ENCODE data around the gene METTL16. TPM values are rescaled to one million over a fixed set of nuclear protein-coding genes. Genes with fewer than 3 reads are reported as not detected.

METTL16 gene
- total RNA-seq, 2 experiments from 2014 or later: 26.6 to 41.5 TPM

DNA sequence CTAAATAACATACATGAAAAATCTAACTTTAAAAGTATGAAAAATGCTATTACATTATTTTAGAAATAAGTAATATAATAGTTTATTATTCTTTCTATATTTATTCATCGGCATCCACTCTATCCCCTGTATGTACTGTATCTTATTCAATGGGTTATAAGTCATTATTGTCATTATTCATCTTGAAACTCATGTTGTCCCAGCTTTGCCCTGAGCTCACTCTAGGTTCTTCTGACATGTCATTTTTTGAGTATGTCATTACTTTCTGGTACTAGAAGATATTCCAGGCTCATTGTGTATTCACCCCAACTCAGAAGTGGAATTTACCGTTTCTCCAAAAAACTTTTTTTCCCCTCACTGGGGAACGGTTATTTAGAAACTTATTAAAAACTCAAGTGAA is 57.8 kb downstream of the METTL16 start:
- DNase-seq (ENCODE audit: low spot score): no peak
- intact Hi-C loops (cut with micrococcal nuclease; ENCODE audit: unreplicated experiment): no loop called here
- TF ChIP-seq EZH2phosphoT487 (IDR thresholded peaks at IDR 0.05; ENCODE audit: borderline replicate concordance, low read depth, low read length): no peak
- no peak for TF ChIP-seq CTCF (conservative IDR thresholded peaks at IDR 0.05; ENCODE audit: low read length)
- ChIA-PET POLR2A (no interaction called here), CTCF (ENCODE audit: unreplicated experiment) (no interaction called here)
- Histone ChIP-seq H3K4me1 (ENCODE audit: insufficient read depth, low read length, poor library complexity, severe bottlenecking) (peaks cover 12% of the 10 kb centered on the region), H3K79me2 (ENCODE audit: insufficient read depth, low read depth, low read length) (no peaks in the 10 kb centered on the region), H3K9me3 (ENCODE audit: low read length) (no peaks in the 10 kb centered on the region), H3K4me3 (ENCODE audit: low read depth, low read length, poor library complexity, severe bottlenecking) (no peak overlapping the region), H2AFZ (ENCODE audit: low read length) (no peak overlapping the region), H3K36me3 (ENCODE audit: insufficient read depth, low read length) (peaks cover 60% of the 10 kb centered on the region), H3K4me2 (ENCODE audit: low read length) (no peak overlapping the region), H3K27ac (ENCODE audit: low read depth, low read length, poor library complexity, severe bottlenecking) (no peak overlapping the region), H3K9me2 (ENCODE audit: insufficient read depth, low read length) (no peaks in the 10 kb centered on the region), H4K20me1 (ENCODE audit: insufficient read depth, low read length) (no peaks in the 10 kb centered on the region)
- BruUV-seq (replicated peaks): no TSS peak

DNA sequence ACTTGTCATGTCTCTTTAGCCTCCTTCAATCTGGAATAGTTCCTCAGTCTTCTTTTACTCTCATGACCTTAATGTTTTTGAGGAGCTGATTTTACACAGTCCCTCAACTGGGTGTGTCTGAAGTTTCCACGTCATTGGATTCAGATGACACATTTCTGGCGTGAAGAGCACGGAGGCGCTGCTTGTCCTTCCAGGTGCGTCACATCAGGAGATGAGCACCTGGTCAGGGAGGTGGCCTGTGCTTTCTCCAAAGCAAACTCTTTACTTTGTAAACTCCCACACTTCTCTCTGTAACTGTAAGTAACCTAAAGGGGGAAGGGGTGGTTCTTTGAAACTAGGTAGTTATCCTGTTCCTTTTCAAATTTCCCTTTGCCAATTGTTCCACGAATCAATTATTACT is 58.4 kb downstream of the METTL16 start:
- Histone ChIP-seq H3K4me1 (ENCODE audit: insufficient read depth, low read length, poor library complexity, severe bottlenecking) (peaks cover 12% of the 10 kb centered on the region), H3K4me3 (ENCODE audit: low read depth, low read length, poor library complexity, severe bottlenecking) (no peak overlapping the region), H3K36me3 (ENCODE audit: insufficient read depth, low read length) (peaks cover 55% of the 10 kb centered on the region), H2AFZ (ENCODE audit: low read length) (no peak overlapping the region), H4K20me1 (ENCODE audit: insufficient read depth, low read length) (no peaks in the 10 kb centered on the region), H3K27ac (ENCODE audit: low read depth, low read length, poor library complexity, severe bottlenecking) (no peak overlapping the region), H3K9me2 (ENCODE audit: insufficient read depth, low read length) (no peaks in the 10 kb centered on the region), H3K4me2 (ENCODE audit: low read length) (no peak overlapping the region), H3K9me3 (ENCODE audit: low read length) (no peaks in the 10 kb centered on the region), H3K79me2 (ENCODE audit: insufficient read depth, low read depth, low read length) (no peaks in the 10 kb centered on the region)
- POLR2A ChIA-PET: interaction anchor here (1.6 kb wide), 1 partner anchor 12 kb away, joined by 4 read pairs; no protein-coding TSS in a partner anchor
- no TSS peak for BruUV-seq (replicated peaks)
- TF ChIP-seq EZH2phosphoT487 (IDR thresholded peaks at IDR 0.05; ENCODE audit: borderline replicate concordance, low read depth, low read length) (no peak), CTCF (conservative IDR thresholded peaks at IDR 0.05; ENCODE audit: low read length) (no peak)
- intact Hi-C loops (cut with micrococcal nuclease; ENCODE audit: unreplicated experiment): no loop called here
- CTCF ChIA-PET (ENCODE audit: unreplicated experiment): no interaction called here
- no peak for DNase-seq (ENCODE audit: low spot score)

DNA sequence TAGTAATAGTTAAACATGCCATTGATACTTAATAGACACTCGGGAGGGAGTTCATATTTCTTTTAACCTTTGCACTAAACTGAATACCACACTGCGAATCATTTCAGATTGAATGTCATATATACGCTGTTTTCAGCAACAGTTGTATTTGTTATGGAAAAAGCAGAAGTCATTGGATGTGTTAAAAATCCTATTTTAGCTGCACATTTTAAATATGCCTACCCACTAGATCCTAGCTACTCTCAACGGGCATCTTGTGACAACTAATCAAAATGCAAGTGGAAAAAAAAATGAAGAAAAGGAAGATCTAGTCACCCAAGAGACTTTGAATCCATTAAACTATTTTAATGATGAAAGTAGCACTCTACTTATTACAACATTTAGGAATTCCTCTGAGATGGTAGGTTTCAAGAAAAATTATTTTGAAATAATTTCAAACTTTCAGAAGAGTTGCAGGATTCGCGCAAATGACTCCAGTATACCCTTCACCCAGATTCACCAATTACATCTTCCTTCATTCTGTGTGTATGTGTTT is 59.4 kb downstream of the METTL16 start:
- H3K9me3 ChIP-seq (ENCODE audit: low read length): no peaks in the 10 kb centered on the region
- POLR2A ChIA-PET: interaction anchor here (0.7 to 1.6 kb wide), 2 partner anchors 11 to 13 kb away, joined by 4 read pairs; no protein-coding TSS in a partner anchor
- H3K79me2 ChIP-seq (ENCODE audit: insufficient read depth, low read depth, low read length): no peaks in the 10 kb centered on the region
- H2AFZ ChIP-seq (ENCODE audit: low read length): no peak overlapping the region
- TF ChIP-seq CTCF (conservative IDR thresholded peaks at IDR 0.05; ENCODE audit: low read length): no peak
- intact Hi-C loops (cut with micrococcal nuclease; ENCODE audit: unreplicated experiment): no loop called here
- no peaks in the 10 kb centered on the region for H4K20me1 ChIP-seq (ENCODE audit: insufficient read depth, low read length)
- no peaks in the 10 kb centered on the region for H3K9me2 ChIP-seq (ENCODE audit: insufficient read depth, low read length)
- peaks cover 12% of the 10 kb centered on the region for H3K4me1 ChIP-seq (ENCODE audit: insufficient read depth, low read length, poor library complexity, severe bottlenecking)
- H3K4me2 ChIP-seq (ENCODE audit: low read length): no peak overlapping the region
- CTCF ChIA-PET (ENCODE audit: unreplicated experiment): no interaction called here
- H3K27ac ChIP-seq (ENCODE audit: low read depth, low read length, poor library complexity, severe bottlenecking): no peak overlapping the region
- no TSS peak for BruUV-seq (replicated peaks)
- no peak for DNase-seq (ENCODE audit: low spot score)
- H3K36me3 ChIP-seq (ENCODE audit: insufficient read depth, low read length): peaks cover 44% of the 10 kb centered on the region
- no peak overlapping the region for H3K4me3 ChIP-seq (ENCODE audit: low read depth, low read length, poor library complexity, severe bottlenecking)
